HFF-Myc (cell line): Measurements from ENCODE around the gene WDR54.
"Not testable (repeated sequence)": the region's sequence is repeated elsewhere in the genome, so short reads cannot be mapped to it uniquely, and the experiment has no call there.

Source experiments
- DNase-seq: peaks from one replicate; pipeline ENCODE4 v3.0.0-alpha.2; 2011; ENCODE audit warnings: low read depth; ENCODE audit errors: extremely low read depth
- H3K4me3 ChIP-seq: replicated peaks from 2 replicates; pipeline ENCODE4 v1.5.1; 2011; ENCODE audit warnings: low read depth, mild to moderate bottlenecking, control low read depth, low read length
- TF ChIP-seq, protein P1 (sequence below): IDR thresholded peaks from 2 replicates; pipeline ENCODE4 v1.5.1; 2012; ENCODE audit warnings: mild to moderate bottlenecking, low read depth, low read length, control low read depth; ENCODE audit errors: missing control alignments

WDR54 gene

DNA sequence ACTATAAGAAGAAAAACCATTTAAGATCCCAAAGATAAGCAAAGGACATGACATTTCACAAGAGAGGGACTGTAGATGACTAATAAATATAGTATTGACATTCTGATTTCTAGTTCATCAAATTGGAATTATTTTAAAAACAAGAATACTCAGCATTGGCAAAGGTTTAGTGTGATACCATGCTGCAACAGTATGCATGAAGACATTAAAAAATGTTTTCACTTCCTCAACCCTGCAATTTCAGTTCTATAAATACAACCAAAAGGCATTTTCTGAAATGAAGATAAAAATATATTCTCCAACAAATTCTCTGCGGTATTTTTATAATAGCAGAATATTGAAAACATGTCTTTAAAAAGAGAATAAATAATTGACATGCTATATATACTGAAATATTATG lies 2.2 kb upstream of the WDR54 start:
- H3K4me3 ChIP-seq: no peak overlapping the region
- DNase-seq: no peak
- TF ChIP-seq, protein P1, sequence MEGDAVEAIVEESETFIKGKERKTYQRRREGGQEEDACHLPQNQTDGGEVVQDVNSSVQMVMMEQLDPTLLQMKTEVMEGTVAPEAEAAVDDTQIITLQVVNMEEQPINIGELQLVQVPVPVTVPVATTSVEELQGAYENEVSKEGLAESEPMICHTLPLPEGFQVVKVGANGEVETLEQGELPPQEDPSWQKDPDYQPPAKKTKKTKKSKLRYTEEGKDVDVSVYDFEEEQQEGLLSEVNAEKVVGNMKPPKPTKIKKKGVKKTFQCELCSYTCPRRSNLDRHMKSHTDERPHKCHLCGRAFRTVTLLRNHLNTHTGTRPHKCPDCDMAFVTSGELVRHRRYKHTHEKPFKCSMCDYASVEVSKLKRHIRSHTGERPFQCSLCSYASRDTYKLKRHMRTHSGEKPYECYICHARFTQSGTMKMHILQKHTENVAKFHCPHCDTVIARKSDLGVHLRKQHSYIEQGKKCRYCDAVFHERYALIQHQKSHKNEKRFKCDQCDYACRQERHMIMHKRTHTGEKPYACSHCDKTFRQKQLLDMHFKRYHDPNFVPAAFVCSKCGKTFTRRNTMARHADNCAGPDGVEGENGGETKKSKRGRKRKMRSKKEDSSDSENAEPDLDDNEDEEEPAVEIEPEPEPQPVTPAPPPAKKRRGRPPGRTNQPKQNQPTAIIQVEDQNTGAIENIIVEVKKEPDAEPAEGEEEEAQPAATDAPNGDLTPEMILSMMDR: no peak

DNA sequence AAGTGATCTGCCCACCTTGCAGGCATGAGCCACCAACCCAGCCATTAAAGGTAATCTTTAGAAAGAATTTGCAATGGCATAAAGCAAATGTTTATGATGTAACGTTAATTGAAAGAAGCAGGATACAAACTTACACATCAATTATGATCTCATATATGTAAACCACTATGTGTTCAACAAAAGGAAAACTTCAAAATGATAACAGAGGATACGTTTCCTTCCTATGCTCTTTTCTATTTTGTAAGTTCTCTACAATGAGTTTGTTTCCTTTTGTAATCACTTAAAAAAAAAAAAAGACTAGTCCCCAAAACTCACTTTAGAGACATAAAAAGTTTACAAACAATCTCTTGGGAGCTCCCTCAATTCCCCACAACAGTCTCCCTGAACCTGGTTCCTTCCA lies 1.5 kb upstream of the WDR54 start:
- H3K4me3 ChIP-seq: no peak overlapping the region
- no peak for DNase-seq
- TF ChIP-seq, protein P1: no peak

DNA sequence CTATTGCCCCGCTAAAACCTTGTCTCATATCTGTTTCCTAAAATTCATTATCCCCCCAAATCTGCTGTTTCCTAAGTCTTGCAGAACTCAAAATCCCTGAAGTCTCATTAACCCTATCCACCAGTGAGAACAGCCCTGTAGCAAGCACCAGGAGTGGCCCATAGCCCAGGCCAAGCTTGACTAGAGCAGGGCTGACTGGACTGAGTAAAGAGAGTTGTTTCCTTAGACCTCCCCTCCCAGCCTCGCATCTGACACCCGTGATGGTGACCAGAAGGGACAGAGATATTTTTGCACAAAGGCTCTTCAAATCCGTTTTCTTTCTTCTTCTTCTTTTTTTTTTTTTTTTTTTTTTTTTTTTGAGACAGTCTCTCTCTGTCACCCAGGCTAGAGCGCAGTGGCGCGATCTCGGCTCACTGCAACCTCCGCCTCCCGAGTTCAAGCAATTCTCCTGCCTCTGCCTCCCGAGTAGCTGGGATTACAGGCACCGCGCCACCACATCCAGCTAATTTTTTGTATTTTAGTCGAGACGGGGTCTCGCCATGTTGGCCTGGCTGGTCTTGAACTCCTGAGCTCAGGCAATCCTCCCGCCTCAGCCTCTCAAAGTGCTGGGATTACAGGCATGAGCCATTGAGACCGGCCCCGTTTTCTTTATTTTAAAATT lies 957 bp upstream of the WDR54 start:
- not testable (repeated sequence) for DNase-seq
- H3K4me3 ChIP-seq: peak overlapping the region; percentile 59

DNA sequence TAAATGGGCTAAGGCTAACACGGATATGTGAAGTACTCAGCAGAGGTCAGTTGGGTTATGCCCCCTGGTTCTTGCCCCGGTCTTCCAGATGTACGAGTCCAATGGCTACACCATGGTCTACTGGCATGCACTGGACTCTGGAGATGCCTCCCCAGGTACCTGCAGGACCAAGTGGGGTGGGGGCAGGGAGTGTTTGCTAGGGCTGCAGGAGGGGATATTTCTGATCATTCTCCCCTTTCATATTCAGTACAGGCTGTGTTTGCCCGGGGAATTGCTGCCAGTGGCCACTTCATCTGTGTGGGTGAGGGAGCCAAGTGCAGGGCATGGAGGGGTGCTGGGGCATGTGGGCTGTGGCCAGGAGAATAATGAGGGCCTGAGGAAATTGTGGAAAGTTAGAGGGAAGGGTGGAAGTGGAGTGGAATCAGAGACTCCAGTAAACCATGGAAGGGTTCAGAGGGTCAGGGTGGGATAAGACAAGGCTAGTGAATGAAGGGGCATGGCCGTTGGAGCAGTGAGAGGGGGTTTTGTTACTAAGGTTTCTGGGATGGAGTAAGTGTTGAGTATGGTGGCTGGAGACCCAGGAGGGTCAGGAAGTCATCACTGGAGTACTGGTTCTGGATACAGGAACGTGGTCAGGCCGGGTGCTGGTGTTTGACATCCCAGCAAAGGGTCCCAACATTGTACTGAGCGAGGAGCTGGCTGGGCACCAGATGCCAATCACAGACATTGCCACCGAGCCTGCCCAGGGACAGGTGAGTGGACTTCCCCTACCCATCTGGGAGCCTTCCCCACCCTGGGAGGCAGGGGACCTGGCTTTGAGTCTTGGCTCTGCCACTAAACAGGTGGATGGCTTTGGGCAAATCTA lies 1.9 kb downstream of the WDR54 start:
- TF ChIP-seq, protein P1: no peak
- H3K4me3 ChIP-seq: no peak overlapping the region
- no peak for DNase-seq

DNA sequence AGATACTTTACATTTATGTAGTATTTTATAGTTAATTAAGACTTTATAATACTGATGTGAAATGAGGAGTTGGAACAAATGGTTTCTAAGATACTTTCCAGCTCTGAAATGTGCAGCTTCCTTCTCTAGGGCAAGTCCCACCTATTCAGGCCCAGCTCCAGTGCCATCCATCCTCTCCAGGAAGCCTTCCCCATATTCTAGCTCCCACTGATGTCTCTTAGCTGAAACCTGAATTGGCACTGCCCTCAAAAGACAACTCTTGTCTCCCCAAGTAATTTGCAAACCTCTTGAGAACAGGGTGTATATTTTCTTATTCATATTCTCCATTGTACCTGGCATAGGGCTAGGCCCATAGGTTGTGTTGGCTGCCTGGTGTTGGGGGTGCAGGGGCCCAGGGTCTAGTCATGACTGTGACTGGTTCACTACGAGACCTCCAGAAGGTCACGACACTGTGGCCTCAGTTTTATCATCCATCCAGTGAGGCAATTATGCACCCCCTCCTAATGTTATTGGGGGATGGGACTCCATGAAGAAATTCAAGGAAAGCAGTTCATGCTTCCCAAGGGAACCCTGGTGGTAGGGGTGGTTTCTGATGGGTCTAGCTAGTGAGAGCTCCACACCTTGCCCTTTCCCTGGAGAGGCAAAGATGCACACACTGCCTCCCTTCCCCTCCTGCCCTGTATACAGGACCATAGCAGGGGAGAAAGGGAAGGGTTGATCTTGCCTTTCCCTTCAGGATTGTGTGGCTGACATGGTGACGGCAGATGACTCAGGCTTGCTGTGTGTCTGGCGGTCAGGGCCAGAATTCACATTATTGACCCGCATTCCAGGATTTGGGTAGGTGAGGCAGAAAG lies 2.8 kb downstream of the WDR54 start:
- TF ChIP-seq, protein P1: no peak
- no peak overlapping the region for H3K4me3 ChIP-seq
- no peak for DNase-seq

DNA sequence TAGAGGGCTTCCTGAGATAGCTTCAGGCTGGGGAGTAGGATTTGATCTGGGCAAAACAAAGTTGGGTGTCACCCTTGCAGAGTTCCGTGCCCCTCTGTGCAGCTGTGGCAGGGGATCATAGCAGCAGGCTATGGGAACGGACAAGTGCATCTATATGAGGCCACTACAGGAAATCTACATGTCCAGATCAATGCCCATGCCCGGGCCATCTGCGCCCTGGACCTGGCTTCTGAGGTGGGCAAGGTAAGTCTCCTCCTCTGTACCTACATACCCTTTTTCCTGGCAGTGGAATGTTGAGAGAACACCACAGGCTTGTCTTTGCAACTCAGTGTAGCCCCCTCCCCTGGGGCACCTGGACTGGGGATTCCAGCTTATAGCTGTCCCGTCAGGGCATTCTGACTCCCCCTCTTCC lies 3.5 kb downstream of the WDR54 start:
- TF ChIP-seq, protein P1: no peak
- H3K4me3 ChIP-seq: no peak overlapping the region
- no peak for DNase-seq

DNA sequence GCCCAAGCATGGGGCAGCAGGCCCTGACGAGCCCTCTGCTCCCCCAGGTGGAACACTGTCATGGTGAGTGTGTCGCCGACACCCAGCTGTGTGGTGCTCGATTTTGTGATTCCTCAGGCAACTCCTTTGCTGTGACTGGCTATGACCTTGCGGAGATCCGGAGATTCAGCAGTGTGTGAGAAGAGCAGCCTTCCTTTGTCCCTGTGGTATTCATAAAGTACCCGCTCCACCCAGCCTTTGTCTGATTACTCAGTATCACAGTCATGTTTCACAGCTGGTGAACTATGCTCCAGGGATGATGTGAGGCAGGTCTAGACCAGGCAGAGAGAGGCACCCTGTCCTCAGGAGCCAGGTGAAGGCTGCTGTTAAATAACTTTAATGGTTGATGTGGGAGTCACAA lies 4.0 kb downstream of the WDR54 start:
- H3K4me3 ChIP-seq: no peak overlapping the region
- no peak for DNase-seq
- TF ChIP-seq, protein P1: no peak
